K562 (cell line): ENCODE results near the gene NAPB. TPM values are rescaled to one million over a fixed set of nuclear protein-coding genes. Genes with fewer than 3 reads are reported as not detected.

Experiments used
- BHLHE40 ChIP-seq: IDR thresholded peaks from 2 replicates; pipeline ENCODE4 v1.6.1; 2011; ENCODE audit warnings: low read length, improper control_type of control experiment
- CREB3L1 ChIP-seq: fragments of 450-650 bp; IDR thresholded peaks from 2 replicates; pipeline ENCODE4 v1.6.1; 2014; ENCODE audit warnings: low read depth, mild to moderate bottlenecking, moderate library complexity, borderline replicate concordance
- ILK ChIP-seq: fragments of 450-650 bp; IDR thresholded peaks from 2 replicates; pipeline ENCODE4 v1.6.1; 2016; ENCODE audit warnings: missing genetic modification characterization, low read depth, mild to moderate bottlenecking, missing compliant biosample characterization, moderate library complexity, borderline replicate concordance
- KLF10 ChIP-seq: fragments of 250-450 bp; sonication (Bioruptor Pico); IDR thresholded peaks from 2 replicates; pipeline ENCODE4 v1.6.1; 2021; ENCODE audit warnings: matching md5 sums
- MEF2D ChIP-seq: conservative IDR thresholded peaks from 2 replicates; pipeline ENCODE4 v1.6.1; 2016; ENCODE audit warnings: low read depth, missing genetic modification characterization, missing compliant biosample characterization
- MEIS2 ChIP-seq: fragments of 450-650 bp; IDR thresholded peaks from 2 replicates; pipeline ENCODE4 v1.6.1; 2014; ENCODE audit warnings: mild to moderate bottlenecking; ENCODE audit not compliant: partially characterized antibody
- NFE2L1 ChIP-seq: fragments of 450-650 bp; IDR thresholded peaks from 2 replicates; pipeline ENCODE4 v1.6.1; 2016; ENCODE audit warnings: missing genetic modification characterization, low read depth, mild to moderate bottlenecking, missing compliant biosample characterization, moderate library complexity, borderline replicate concordance
- RB1 ChIP-seq: fragments of 450-650 bp; IDR thresholded peaks from 2 replicates; pipeline ENCODE4 v1.6.1; 2017; ENCODE audit warnings: low read depth, mild to moderate bottlenecking
- RCOR1 ChIP-seq, 2 experiments: IDR thresholded peaks; 2 replicates each; pipeline ENCODE4 v1.6.1; 2012; ENCODE audit warnings: low read depth in 2 of 2, low read length in 2 of 2, borderline replicate concordance in 1 of 2, improper control_type of control experiment in 1 of 2
- SNRNP70 ChIP-seq: fragments of 200-400 bp; formaldehyde crosslinking; optimal IDR thresholded peaks from 2 replicates; pipeline ENCODE3; 2017; ENCODE audit warnings: low read depth, low read length
- YY1 ChIP-seq, 3 experiments: IDR thresholded peaks; 2 replicates each; pipeline ENCODE4 v1.6.1; 2011; ENCODE audit warnings: low read length in 2 of 3, mild to moderate bottlenecking in 2 of 3, moderate library complexity in 2 of 3, borderline replicate concordance in 1 of 3, control low read depth in 1 of 3, low read depth in 1 of 3; ENCODE audit not compliant: insufficient read depth in 3 of 3, insufficient replicate concordance in 2 of 3, control insufficient read depth in 1 of 3, insufficient read length in 1 of 3; ENCODE audit errors: extremely low read depth in 1 of 3
- ZC3H11A ChIP-seq: IDR thresholded peaks from 2 replicates; pipeline ENCODE4 v1.6.1; 2012; ENCODE audit warnings: low read depth, low read length, improper control_type of control experiment
- ZNF143 ChIP-seq: sonication (generic); formaldehyde crosslinking; IDR thresholded peaks from 2 replicates; pipeline ENCODE4 v1.9.0; 2022; ENCODE audit warnings: mild to moderate bottlenecking, missing genetic modification reagents
- ZNF354B ChIP-seq: fragments of 250-450 bp; sonication (Bioruptor Pico); IDR thresholded peaks from 2 replicates; pipeline ENCODE4 v1.4.0; 2020
- ZNF766 ChIP-seq: fragments of 200-800 bp; sonication (Bioruptor generic); conservative IDR thresholded peaks from 2 replicates; pipeline ENCODE4 v1.6.1; 2016; ENCODE audit warnings: missing genetic modification characterization, missing compliant biosample characterization
- polyA plus RNA-seq, 8 experiments: library from polyadenylated mRNA; depleted of rRNA in 4 of 8; stranded (reverse) in 5 of 8; unstranded in 3 of 8; fragments of >200 nt; fragmentation: Nextera tagmentation in 2 of 8; fragmentation: Illumina TruSeq in 1 of 8; extraction: Ambion mirVana in 2 of 8; extraction: Trizol in 1 of 8; gene quantifications; 2 replicates each; pipeline versions ENCODE4 v1.2.1 to v1.2.3, GENCODE V29; 2011 to 2014; ENCODE audit warnings: inconsistent platforms in 1 of 8, missing spikeins in 1 of 8
- total RNA-seq, 7 experiments: library from RNA; depleted of rRNA in 6 of 7; stranded (reverse); fragments of >200 nt in 6 of 7; fragmentation: Illumina TruSeq in 2 of 7; extraction: Trizol in 2 of 7; gene quantifications; 2 replicates each; pipeline versions ENCODE4 v1.2.1 to v1.2.3, GENCODE V29; 2011 to 2021; ENCODE audit warnings: low replicate concordance in 1 of 7
- TF ChIP-seq, protein P1 (sequence below): fragments of 200-800 bp; sonication (Bioruptor generic); IDR thresholded peaks from 2 replicates; pipeline ENCODE4 v1.6.1; 2017; ENCODE audit warnings: missing genetic modification characterization, missing compliant biosample characterization
- TF ChIP-seq, protein P2 (sequence below): fragments of 450-650 bp; IDR thresholded peaks from 2 replicates; pipeline ENCODE4 v1.6.1; 2016
- TF ChIP-seq, protein P3 (sequence below): fragments of 450-650 bp; IDR thresholded peaks from 2 replicates; pipeline ENCODE4 v1.6.1; 2018; ENCODE audit not compliant: partially characterized antibody

NAPB gene
- total and polyA plus RNA-seq, 9 of the 15 experiments (the other 6 are each of a cell fraction or from before 2014, with no cell fraction given), result 1.4 to 7.7 (median 5.2) TPM

DNA sequence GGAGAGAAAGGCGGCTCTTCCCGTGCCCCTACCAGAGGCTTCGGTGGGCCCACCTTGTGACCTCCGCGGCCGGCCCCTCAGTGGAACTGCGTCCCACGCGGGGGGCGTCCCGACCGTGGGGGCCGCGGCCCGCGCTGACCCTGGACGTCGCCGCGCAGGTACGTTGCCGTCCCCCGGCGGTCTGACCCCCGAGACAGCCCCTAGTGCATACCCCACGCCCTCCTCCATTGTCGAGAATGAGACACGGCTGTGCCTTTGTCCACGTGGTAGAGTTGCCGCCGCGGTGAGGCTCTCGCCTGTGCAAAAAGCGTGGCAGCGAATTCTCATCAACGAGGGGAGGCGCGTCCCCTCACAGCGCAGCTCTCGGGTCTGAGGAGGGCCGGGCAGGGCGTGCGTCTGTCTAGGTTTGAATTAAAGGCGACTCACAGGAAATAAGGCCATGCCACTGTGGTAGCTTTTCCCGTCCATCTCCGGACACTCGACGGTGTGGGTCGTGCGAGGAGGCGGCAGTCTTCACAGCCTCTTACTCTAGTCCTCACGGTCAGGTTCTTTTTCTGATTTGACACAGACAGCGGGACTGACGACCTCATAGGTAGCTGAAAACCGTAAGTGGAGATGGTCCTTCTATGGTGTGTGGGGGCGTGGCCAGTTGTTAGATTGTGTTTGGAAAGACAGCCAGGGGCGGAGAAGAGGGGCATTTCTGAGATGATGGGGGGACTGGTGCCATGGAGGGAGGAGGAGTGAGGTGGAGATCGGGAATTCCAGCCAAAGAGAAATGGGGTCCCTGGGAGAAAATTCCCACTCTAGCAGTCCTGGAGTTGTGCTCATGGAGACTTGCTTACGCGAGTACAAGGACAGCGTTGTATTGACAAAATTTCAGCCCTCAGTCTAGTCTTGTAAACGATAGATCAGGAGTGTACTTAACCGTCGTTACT is 70.1 kb downstream of the NAPB start (continued):
- TF ChIP-seq RB1 (no peak), MEF2D (tag) (no peak), ZNF354B (CRISPR knock-in tag) (no peak), ILK (no peak), KLF10 (CRISPR knock-in tag) (no peak), MEIS2 (no peak), CREB3L1 (no peak), ZC3H11A (no peak), BHLHE40 (no peak), NFE2L1 (tag) (no peak), ZNF143 (CRISPR knock-in tag) (no peak), RCOR1 (IDR thresholded peaks at IDR 0.05; ENCODE audit: borderline replicate concordance in 1 of 2, low read depth in 2 of 2, low read length in 2 of 2) (no peak), ZNF766 (CRISPR knock-in tag) (no peak), YY1 (IDR thresholded peaks at IDR 0.05; ENCODE audit: borderline replicate concordance in 1 of 3, control insufficient read depth in 1 of 3, extremely low read depth in 1 of 3, insufficient read depth in 3 of 3, insufficient read length in 1 of 3, insufficient replicate concordance in 2 of 3, low read depth in 1 of 3, low read length in 2 of 3) (no peak), SNRNP70 (no peak)
- TF ChIP-seq, protein P1, sequence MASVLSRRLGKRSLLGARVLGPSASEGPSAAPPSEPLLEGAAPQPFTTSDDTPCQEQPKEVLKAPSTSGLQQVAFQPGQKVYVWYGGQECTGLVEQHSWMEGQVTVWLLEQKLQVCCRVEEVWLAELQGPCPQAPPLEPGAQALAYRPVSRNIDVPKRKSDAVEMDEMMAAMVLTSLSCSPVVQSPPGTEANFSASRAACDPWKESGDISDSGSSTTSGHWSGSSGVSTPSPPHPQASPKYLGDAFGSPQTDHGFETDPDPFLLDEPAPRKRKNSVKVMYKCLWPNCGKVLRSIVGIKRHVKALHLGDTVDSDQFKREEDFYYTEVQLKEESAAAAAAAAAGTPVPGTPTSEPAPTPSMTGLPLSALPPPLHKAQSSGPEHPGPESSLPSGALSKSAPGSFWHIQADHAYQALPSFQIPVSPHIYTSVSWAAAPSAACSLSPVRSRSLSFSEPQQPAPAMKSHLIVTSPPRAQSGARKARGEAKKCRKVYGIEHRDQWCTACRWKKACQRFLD (CRISPR knock-in tag), result no peak
- TF ChIP-seq, protein P2, sequence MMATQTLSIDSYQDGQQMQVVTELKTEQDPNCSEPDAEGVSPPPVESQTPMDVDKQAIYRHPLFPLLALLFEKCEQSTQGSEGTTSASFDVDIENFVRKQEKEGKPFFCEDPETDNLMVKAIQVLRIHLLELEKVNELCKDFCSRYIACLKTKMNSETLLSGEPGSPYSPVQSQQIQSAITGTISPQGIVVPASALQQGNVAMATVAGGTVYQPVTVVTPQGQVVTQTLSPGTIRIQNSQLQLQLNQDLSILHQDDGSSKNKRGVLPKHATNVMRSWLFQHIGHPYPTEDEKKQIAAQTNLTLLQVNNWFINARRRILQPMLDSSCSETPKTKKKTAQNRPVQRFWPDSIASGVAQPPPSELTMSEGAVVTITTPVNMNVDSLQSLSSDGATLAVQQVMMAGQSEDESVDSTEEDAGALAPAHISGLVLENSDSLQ, result no peak
- TF ChIP-seq, protein P3, sequence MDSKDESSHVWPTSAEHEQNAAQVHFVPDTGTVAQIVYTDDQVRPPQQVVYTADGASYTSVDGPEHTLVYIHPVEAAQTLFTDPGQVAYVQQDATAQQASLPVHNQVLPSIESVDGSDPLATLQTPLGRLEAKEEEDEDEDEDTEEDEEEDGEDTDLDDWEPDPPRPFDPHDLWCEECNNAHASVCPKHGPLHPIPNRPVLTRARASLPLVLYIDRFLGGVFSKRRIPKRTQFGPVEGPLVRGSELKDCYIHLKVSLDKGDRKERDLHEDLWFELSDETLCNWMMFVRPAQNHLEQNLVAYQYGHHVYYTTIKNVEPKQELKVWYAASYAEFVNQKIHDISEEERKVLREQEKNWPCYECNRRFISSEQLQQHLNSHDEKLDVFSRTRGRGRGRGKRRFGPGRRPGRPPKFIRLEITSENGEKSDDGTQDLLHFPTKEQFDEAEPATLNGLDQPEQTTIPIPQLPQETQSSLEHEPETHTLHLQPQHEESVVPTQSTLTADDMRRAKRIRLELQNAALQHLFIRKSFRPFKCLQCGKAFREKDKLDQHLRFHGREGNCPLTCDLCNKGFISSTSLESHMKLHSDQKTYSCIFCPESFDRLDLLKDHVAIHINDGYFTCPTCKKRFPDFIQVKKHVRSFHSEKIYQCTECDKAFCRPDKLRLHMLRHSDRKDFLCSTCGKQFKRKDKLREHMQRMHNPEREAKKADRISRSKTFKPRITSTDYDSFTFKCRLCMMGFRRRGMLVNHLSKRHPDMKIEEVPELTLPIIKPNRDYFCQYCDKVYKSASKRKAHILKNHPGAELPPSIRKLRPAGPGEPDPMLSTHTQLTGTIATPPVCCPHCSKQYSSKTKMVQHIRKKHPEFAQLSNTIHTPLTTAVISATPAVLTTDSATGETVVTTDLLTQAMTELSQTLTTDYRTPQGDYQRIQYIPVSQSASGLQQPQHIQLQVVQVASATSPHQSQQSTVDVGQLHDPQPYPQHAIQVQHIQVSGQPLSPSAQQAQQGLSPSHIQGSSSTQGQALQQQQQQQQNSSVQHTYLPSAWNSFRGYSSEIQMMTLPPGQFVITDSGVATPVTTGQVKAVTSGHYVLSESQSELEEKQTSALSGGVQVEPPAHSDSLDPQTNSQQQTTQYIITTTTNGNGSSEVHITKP, result no peak
